ENCODE measurements around the gene STX12. TPM values are rescaled to one million over a fixed set of nuclear protein-coding genes. Genes with fewer than 3 reads are reported as not detected.
A peak's percentile ranks its signal among the peaks of the same experiment; 100 is the strongest.

Gene STX12
- total RNA-seq, 1 experiment from 2014 or later = 9.9 TPM

DNA sequence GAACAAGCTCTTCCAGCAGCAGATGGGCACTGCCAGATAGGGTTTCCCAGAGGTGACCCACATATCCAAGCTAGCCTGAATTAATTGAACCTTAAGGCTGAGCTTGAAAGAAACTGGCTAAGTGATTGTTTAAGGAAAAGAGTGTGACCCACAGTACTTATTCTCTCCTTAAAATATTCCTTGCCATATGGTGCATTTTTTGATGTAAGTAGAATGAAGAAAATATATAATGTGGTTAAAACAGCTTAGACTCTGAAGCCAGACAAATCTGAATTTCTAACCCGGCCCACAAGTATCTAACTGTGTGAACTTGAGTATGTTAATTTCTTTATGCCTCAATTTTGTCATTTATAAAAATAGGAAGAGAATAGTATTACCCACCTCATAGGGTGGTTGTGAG, 62.5 kb downstream of the STX12 start:
- Histone ChIP-seq H4K91ac (ENCODE audit: insufficient read length, low read depth, low read length) (no peak overlapping the region), H4K20me1 (ENCODE audit: control insufficient read depth, insufficient read depth, insufficient read length) (no peaks in the 10 kb centered on the region), H3K23me2 (ENCODE audit: insufficient read length, low read depth, low read length, poor library complexity, severe bottlenecking) (no peaks in the 10 kb centered on the region), H3K56ac (ENCODE audit: insufficient read length, low read depth, low read length) (no peak overlapping the region), H3K79me2 (ENCODE audit: insufficient read depth, low read length) (peaks cover 23% of the 10 kb centered on the region), H3K23ac (ENCODE audit: insufficient read length, low read depth, low read length) (no peak overlapping the region), H3K27me3 (ENCODE audit: insufficient read depth, low read length) (no peaks in the 10 kb centered on the region), H3K4ac (ENCODE audit: low read depth, low read length) (no peak overlapping the region), H2BK120ac (ENCODE audit: low read depth, low read length, poor library complexity, severe bottlenecking) (no peak overlapping the region), H4K8ac (replicated peaks; ENCODE audit: insufficient read length, low read depth, low read length) (no peak overlapping the region), H2AK5ac (ENCODE audit: insufficient read length, low read length) (no peak overlapping the region), H3K4me2 (ENCODE audit: insufficient read depth, insufficient read length, low read length) (no peak overlapping the region), H2BK15ac (ENCODE audit: low read depth, low read length) (no peak overlapping the region), H3K9me3 (ENCODE audit: control insufficient read depth, low read depth, low read length) (no peaks in the 10 kb centered on the region), H3K27ac (ENCODE audit: insufficient read length, low read depth, low read length) (no peak overlapping the region), H3K9ac (ENCODE audit: extremely low read depth, insufficient read length, low read length) (peak overlapping the region; percentile 33), H2AFZ (ENCODE audit: low read length) (no peak overlapping the region), H3K14ac (ENCODE audit: insufficient read depth, low read length) (no peak overlapping the region), H3K4me1 (ENCODE audit: insufficient read depth, low read length) (no peaks in the 10 kb centered on the region), H4K5ac (ENCODE audit: insufficient read length, low read depth, low read length) (no peak overlapping the region), H3K79me1 (ENCODE audit: insufficient read depth, low read depth, low read length, poor library complexity, severe bottlenecking) (peaks cover 6% of the 10 kb centered on the region), H3T11ph (ENCODE audit: low read length) (no peak overlapping the region), H2BK20ac (ENCODE audit: low read depth, low read length, poor library complexity, severe bottlenecking) (no peak overlapping the region), H3K18ac (ENCODE audit: insufficient read length, low read depth, low read length) (no peak overlapping the region), H2BK12ac (ENCODE audit: insufficient read length, low read depth, low read length) (no peak overlapping the region), H2BK5ac (ENCODE audit: insufficient read length, low read length) (no peak overlapping the region)
- DNase-seq = no peak
- H3K27ac Mint-ChIP-seq = no peak overlapping the region; a peak in 1 of 7 replicates
- peaks cover 13 to 58% (median 46%) of the 10 kb centered on the region in 3 experiments; a peak in 6 of 7 replicates for H3K36me3 Mint-ChIP-seq (ENCODE audit: insufficient read depth in 1 of 3, low read depth in 3 of 3)
- TF ChIP-seq, protein P1, sequence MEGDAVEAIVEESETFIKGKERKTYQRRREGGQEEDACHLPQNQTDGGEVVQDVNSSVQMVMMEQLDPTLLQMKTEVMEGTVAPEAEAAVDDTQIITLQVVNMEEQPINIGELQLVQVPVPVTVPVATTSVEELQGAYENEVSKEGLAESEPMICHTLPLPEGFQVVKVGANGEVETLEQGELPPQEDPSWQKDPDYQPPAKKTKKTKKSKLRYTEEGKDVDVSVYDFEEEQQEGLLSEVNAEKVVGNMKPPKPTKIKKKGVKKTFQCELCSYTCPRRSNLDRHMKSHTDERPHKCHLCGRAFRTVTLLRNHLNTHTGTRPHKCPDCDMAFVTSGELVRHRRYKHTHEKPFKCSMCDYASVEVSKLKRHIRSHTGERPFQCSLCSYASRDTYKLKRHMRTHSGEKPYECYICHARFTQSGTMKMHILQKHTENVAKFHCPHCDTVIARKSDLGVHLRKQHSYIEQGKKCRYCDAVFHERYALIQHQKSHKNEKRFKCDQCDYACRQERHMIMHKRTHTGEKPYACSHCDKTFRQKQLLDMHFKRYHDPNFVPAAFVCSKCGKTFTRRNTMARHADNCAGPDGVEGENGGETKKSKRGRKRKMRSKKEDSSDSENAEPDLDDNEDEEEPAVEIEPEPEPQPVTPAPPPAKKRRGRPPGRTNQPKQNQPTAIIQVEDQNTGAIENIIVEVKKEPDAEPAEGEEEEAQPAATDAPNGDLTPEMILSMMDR (conservative IDR thresholded peaks at IDR 0.05) = no peak
- no CpG with 5 or more reads among the region's 1 CpG for WGBS (ENCODE audit: extremely low coverage, insufficient read length, low lambda C conversion rate)
- peaks cover 11 to 12% of the 10 kb centered on the region in 2 experiments for H3K4me1 Mint-ChIP-seq
- H3K9me3 Mint-ChIP-seq = no peaks in the 10 kb centered on the region
- no peaks in the 10 kb centered on the region for H3K27me3 Mint-ChIP-seq (ENCODE audit: low read depth)
- H3K4me3 Mint-ChIP-seq = no peak overlapping the region
